ELF-1 (cell line): Measurements from ENCODE around the gene C16orf74.

Source experiments
- DNase-seq: peaks from one replicate; pipeline ENCODE4 v3.0.0-alpha.2; 2016; ENCODE audit warnings: low read depth, low spot score

The C16orf74 gene

GRCh38 chr16:85657996-85658395 lies 92.9 kb downstream of the C16orf74 start:
- DNase-seq, result no peak
